Upper lobe of left lung (tissue), 6 donors: ENCODE data around the gene TBL1Y. TPM values are rescaled to one million over a fixed set of nuclear protein-coding genes. Genes with fewer than 3 reads are reported as not detected.

Experiments
- ATAC-seq, 2 donors: fragments of 200-7000 bp; cut with Tn5 transposase; one replicate each; pipeline ENCODE4 v1.9.1; 2022; ENCODE audit warnings: mild to moderate bottlenecking in 2 of 2, moderate library complexity in 2 of 2; ENCODE audit not compliant: low FRiP score in 2 of 2
- DNase-seq, 2 donors: peaks; one replicate each; pipeline ENCODE4 v3.0.0-alpha.2; 2019 to 2020
- H3K27ac ChIP-seq, 4 donors: fragments of 200-600 bp; sonication (generic); one replicate each; pipeline ENCODE4 v1.5.1; 2016 to 2019
- H3K27me3 ChIP-seq, 4 donors: fragments of 200-600 bp; sonication (generic); one replicate each; pipeline ENCODE4 v1.5.1; 2017 to 2019
- H3K36me3 ChIP-seq, 4 donors: fragments of 200-600 bp; sonication (generic); one replicate each; pipeline ENCODE4 v1.5.1; 2016 to 2019
- H3K4me1 ChIP-seq, 4 donors: fragments of 200-600 bp; sonication (generic); one replicate each; pipeline ENCODE4 v1.5.1; 2018 to 2019
- H3K4me3 ChIP-seq, 4 donors: fragments of 200-600 bp; sonication (generic); one replicate each; pipeline ENCODE4 v1.5.1; 2017 to 2019; ENCODE audit warnings: mild to moderate bottlenecking in 2 of 4, moderate library complexity in 1 of 4
- H3K9me3 ChIP-seq, 4 donors: fragments of 200-600 bp; sonication (generic); one replicate each; pipeline ENCODE4 v1.5.1; 2018 to 2019
- EP300 ChIP-seq, 4 donors: sonication (generic); formaldehyde crosslinking; IDR thresholded peaks; one replicate each; pipeline ENCODE4 v1.5.1; 2017; ENCODE audit warnings: antibody characterized with exemption in 4 of 4, control low read depth in 2 of 4
- POLR2A ChIP-seq, 4 donors: fragments of 450-650 bp; IDR thresholded peaks; one replicate each; pipeline ENCODE4 v1.5.1; 2016 to 2017; ENCODE audit warnings: antibody characterized with exemption in 4 of 4, mild to moderate bottlenecking in 2 of 4
- POLR2AphosphoS5 ChIP-seq, 2 donors: sonication (generic); formaldehyde crosslinking; IDR thresholded peaks; one replicate each; pipeline ENCODE4 v1.5.1; 2017; ENCODE audit warnings: antibody characterized with exemption in 2 of 2
- WGBS, 2 donors: methylation state at CpG; one replicate each; pipeline ENCODE4 v1.1.5; 2017 to 2018; 5-methylcytosine and 5-hydroxymethylcytosine counted together
- total RNA-seq, 6 donors: library from RNA; depleted of rRNA in 4 of 6; stranded (reverse); fragments of >200 nt in 4 of 6; gene quantifications; one replicate each; pipeline versions ENCODE4 v1.1.0 to v1.2.1, GENCODE V29; 2016 to 2021
- TF ChIP-seq, protein P1 (sequence below), 6 experiments: fragments of 450-650 bp in 4 of 6; fragments of 200-600 bp in 2 of 6; sonication (generic) in 2 of 6; IDR thresholded peaks; one replicate each; pipeline ENCODE4 v1.5.1; 2016 to 2019; ENCODE audit warnings: antibody characterized with exemption in 6 of 6
- donor health status: DM: no; HTN: no; CAD: no; lungs with moderate emphysema.
- donor health status: DM: no; HTN: yes; CAD: no; lungs with severe emphysema.

The TBL1Y gene
- total RNA-seq, 6 donors from 2014 or later = 1.4 to 4.2 (median 1.5) TPM; not detected in 3

DNA sequence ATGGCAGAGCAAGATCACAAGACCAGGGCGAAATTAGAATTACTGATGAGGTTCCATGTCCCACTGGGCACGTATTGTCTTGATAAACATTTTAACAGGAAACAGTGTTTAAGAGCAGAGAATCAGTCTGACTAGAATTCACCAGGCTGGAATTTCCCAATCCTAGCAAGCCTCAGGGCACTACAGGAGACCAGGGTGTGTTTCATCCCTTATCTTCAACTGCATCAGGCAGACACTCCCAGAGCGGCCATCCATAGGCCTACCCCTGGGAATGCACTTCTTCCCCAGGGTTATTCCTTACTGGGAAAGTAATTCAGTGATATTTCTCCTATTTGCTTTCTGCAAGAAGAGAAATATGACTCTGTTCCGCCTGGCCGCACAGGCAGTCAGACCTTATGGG is 205.4 kb downstream of the TBL1Y start:
- Histone ChIP-seq H3K27ac (no peak overlapping the region), H3K4me3 (no peak overlapping the region), H3K9me3 (no peaks in the 10 kb centered on the region), H3K36me3 (no peaks in the 10 kb centered on the region), H3K4me1 (no peaks in the 10 kb centered on the region), H3K27me3 (no peaks in the 10 kb centered on the region)
- TF ChIP-seq POLR2AphosphoS5 (IDR thresholded peaks at IDR 0.05) (no peak), POLR2A (IDR thresholded peaks at IDR 0.05) (no peak), EP300 (IDR thresholded peaks at IDR 0.05) (no peak)
- TF ChIP-seq, protein P1, sequence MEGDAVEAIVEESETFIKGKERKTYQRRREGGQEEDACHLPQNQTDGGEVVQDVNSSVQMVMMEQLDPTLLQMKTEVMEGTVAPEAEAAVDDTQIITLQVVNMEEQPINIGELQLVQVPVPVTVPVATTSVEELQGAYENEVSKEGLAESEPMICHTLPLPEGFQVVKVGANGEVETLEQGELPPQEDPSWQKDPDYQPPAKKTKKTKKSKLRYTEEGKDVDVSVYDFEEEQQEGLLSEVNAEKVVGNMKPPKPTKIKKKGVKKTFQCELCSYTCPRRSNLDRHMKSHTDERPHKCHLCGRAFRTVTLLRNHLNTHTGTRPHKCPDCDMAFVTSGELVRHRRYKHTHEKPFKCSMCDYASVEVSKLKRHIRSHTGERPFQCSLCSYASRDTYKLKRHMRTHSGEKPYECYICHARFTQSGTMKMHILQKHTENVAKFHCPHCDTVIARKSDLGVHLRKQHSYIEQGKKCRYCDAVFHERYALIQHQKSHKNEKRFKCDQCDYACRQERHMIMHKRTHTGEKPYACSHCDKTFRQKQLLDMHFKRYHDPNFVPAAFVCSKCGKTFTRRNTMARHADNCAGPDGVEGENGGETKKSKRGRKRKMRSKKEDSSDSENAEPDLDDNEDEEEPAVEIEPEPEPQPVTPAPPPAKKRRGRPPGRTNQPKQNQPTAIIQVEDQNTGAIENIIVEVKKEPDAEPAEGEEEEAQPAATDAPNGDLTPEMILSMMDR (IDR thresholded peaks at IDR 0.05) = no peak
- DNase-seq = no peak
- WGBS, 2 donors = 90% methylated on average over 4 of the region's 5 CpGs; no CpG with 5 or more reads in 1 of the 2 donors
- no peak for ATAC-seq

DNA sequence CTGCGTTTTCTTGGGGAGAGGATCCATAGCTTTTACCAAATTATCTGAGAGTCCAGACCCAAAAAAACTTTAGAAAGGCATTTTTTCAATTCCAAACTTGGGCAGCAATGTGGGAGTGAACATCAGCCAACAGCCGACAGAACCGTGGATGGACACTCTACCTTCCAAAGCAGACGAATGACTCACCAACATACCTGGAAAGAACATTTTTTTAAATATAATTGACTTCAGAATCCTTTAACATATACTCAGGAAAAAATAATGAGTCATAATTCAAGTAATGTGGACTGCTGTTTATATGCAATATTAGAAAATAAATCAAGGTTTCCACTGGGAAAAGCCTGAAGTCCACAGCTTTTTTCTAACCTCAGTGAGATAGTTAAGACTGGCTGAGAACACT is 211.7 kb downstream of the TBL1Y start:
- H3K27ac ChIP-seq = no peak overlapping the region
- no peak overlapping the region for H3K4me3 ChIP-seq
- no peak for ATAC-seq
- no peaks in the 10 kb centered on the region for H3K9me3 ChIP-seq
- DNase-seq = no peak
- H3K27me3 ChIP-seq = no peaks in the 10 kb centered on the region
- WGBS, 2 donors = 63% methylated on average over 4 of the region's 4 CpGs; no CpG with 5 or more reads in 1 of the 2 donors
- no peaks in the 10 kb centered on the region for H3K4me1 ChIP-seq
- H3K36me3 ChIP-seq = no peaks in the 10 kb centered on the region
- TF ChIP-seq, protein P1 (IDR thresholded peaks at IDR 0.05) = no peak
- no peak for TF ChIP-seq POLR2AphosphoS5 (IDR thresholded peaks at IDR 0.05)
- no peak for TF ChIP-seq EP300 (IDR thresholded peaks at IDR 0.05)
- no peak for TF ChIP-seq POLR2A (IDR thresholded peaks at IDR 0.05)

DNA sequence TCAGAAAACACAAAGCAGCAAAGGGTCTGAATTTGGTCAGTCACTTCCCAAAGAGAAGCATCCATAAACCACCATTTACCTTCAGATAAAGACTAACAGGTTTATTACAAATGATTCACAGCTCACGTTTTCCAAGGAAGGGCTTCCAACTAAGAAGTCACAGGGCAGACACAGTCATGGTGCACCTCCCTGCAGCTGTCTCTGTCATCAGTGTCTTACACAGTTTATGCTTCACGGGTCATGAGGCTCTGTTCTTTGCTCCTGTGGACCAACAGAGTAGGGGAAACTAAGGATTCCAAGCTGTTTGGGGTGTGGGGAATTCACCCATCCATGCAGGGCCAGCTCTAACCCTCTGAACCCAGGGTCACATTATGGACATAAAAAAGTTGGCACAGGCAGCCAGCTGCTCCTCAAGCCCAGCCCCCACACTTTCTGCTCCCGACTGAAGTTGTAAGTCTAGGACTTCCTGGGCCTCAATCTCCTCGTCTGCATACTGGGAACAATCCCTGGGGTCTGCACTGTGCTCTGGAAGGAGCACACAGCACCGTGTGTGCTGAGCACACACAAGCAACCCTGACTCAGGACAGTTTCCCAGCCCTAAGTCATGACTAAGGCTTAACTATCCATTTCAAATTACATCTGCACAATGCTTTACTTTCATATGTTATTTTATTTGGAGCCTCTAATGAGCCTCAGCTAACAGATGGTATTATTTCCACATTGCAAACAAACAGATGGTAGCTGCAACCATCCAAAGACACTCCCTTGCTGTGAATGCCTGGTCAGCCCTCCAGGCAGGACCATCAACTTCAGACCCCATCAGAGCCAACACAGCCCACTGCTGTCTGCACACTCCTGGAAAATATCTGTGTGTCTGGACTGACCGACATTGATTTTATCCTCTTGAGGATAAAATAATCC is 214.9 kb downstream of the TBL1Y start:
- 27% methylated on average over 2 of the region's 6 CpGs; no CpG with 5 or more reads in 1 of the 2 donors for WGBS, 2 donors
- no peak for TF ChIP-seq EP300 (IDR thresholded peaks at IDR 0.05)
- no peak for ATAC-seq

DNA sequence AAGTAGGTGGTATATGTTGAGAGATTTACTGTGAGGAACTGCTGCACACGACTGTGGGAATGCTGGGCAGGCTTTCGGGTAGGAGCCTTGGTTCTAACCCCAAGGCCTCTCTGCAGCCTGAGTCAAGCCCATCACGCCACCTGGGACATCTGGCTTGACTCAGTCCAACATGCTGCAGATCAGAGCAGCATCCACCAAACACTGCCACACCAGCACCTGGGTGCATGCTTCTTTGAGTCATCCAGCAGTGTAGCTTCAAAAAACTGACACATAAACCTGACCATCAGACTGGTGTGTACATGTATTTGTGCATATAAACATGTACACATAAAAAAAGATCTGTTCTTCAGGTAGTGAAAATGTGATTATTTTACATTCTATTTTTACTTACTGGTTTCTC is 217.7 kb downstream of the TBL1Y start:
- H3K4me3 ChIP-seq = no peak overlapping the region
- TF ChIP-seq POLR2A (IDR thresholded peaks at IDR 0.05) (no peak), POLR2AphosphoS5 (IDR thresholded peaks at IDR 0.05) (no peak), EP300 (IDR thresholded peaks at IDR 0.05) (no peak)
- TF ChIP-seq, protein P1 (IDR thresholded peaks at IDR 0.05) = no peak
- H3K36me3 ChIP-seq = no peaks in the 10 kb centered on the region

More for the DNA sequence above, 214.9 kb downstream of the TBL1Y start:
- DNase-seq = no peak
- Histone ChIP-seq H3K4me3 (no peak overlapping the region), H3K9me3 (no peaks in the 10 kb centered on the region), H3K4me1 (no peaks in the 10 kb centered on the region), H3K27ac (no peak overlapping the region), H3K27me3 (no peaks in the 10 kb centered on the region), H3K36me3 (no peaks in the 10 kb centered on the region)

More for the DNA sequence above, 217.7 kb downstream of the TBL1Y start:
- DNase-seq (no peak), ATAC-seq (no peak)
- Histone ChIP-seq H3K9me3 (no peaks in the 10 kb centered on the region), H3K27me3 (no peaks in the 10 kb centered on the region), H3K27ac (no peak overlapping the region), H3K4me1 (no peaks in the 10 kb centered on the region)
- 93% methylated on average over 3 of the region's 3 CpGs; no CpG with 5 or more reads in 1 of the 2 donors for WGBS, 2 donors

Other genes starting within 250 kb of the TBL1Y start
- gene AMELY, start 1.1 kb downstream of the TBL1Y start, total RNA-seq = not detected